Mesenchymal stem cell (in vitro differentiated cells and primary cell): Measurements from ENCODE around the gene CALCR.

ENCODE experiments used
- DNase-seq: peaks from one replicate; pipeline ENCODE4 v3.0.0-alpha.2; 2013
- H2AFZ ChIP-seq: one replicate; pipeline ENCODE4 v1.6.1; 2013; ENCODE audit warnings: low read depth, mild to moderate bottlenecking, control low read depth, inconsistent platforms, low read length, moderate library complexity
- H2AK5ac ChIP-seq: 2 replicates; pipeline ENCODE4 v1.6.1; 2013; ENCODE audit warnings: low read length, moderate library complexity, mild to moderate bottlenecking, inconsistent platforms; ENCODE audit not compliant: severe bottlenecking
- H2BK120ac ChIP-seq: one replicate; pipeline ENCODE4 v1.6.1; 2013; ENCODE audit warnings: low read depth, mild to moderate bottlenecking, inconsistent platforms, low read length, moderate library complexity
- H2BK12ac ChIP-seq, 2 experiments: one replicate each; pipeline ENCODE4 v1.6.1; 2013; ENCODE audit warnings: inconsistent platforms in 2 of 2, low read length in 2 of 2, mild to moderate bottlenecking in 2 of 2, moderate library complexity in 2 of 2, control low read depth in 1 of 2
- H2BK15ac ChIP-seq: one replicate; pipeline ENCODE4 v1.6.1; 2013; ENCODE audit warnings: mild to moderate bottlenecking, low read depth, inconsistent platforms; ENCODE audit not compliant: poor library complexity, severe bottlenecking
- H2BK5ac ChIP-seq: 2 replicates; pipeline ENCODE4 v1.6.1; 2013; ENCODE audit warnings: low read depth, mild to moderate bottlenecking, low read length, control low read depth, inconsistent platforms; ENCODE audit not compliant: poor library complexity, severe bottlenecking
- H3K14ac ChIP-seq, 2 experiments: one replicate each; pipeline ENCODE4 v1.6.1; 2013; ENCODE audit warnings: inconsistent platforms in 2 of 2, low read length in 2 of 2, control low read depth in 1 of 2, mild to moderate bottlenecking in 1 of 2, moderate library complexity in 1 of 2
- H3K18ac ChIP-seq, 2 experiments: one replicate each; pipeline ENCODE4 v1.6.1; 2013; ENCODE audit warnings: inconsistent platforms in 2 of 2, low read length in 2 of 2, control low read depth in 1 of 2, low read depth in 1 of 2, mild to moderate bottlenecking in 1 of 2
- H3K23ac ChIP-seq, 2 experiments: one replicate each; pipeline ENCODE4 v1.6.1; 2013; ENCODE audit warnings: inconsistent platforms in 2 of 2, low read length in 2 of 2, mild to moderate bottlenecking in 2 of 2, moderate library complexity in 2 of 2, control low read depth in 1 of 2
- H3K27ac ChIP-seq: 2 replicates; pipeline ENCODE4 v1.5.1; 2013; ENCODE audit warnings: mild to moderate bottlenecking, moderate library complexity, low read length, control low read depth, inconsistent platforms; ENCODE audit not compliant: poor library complexity, severe bottlenecking
- H3K27me3 ChIP-seq, 2 experiments: 2 replicates each; pipeline versions ENCODE4 v1.6.1 to v1.7.0; 2013; ENCODE audit warnings: low read length in 2 of 2, mild to moderate bottlenecking in 2 of 2, moderate library complexity in 2 of 2, control low read depth in 1 of 2, inconsistent platforms in 1 of 2; ENCODE audit not compliant: control insufficient read depth in 1 of 2, insufficient read depth in 1 of 2
- H3K36me3 ChIP-seq, 2 experiments: 2 replicates each; pipeline versions ENCODE4 v1.6.1 to v1.7.0; 2013; ENCODE audit warnings: low read length in 2 of 2, control low read depth in 1 of 2, inconsistent platforms in 1 of 2, low read depth in 1 of 2, mild to moderate bottlenecking in 1 of 2; ENCODE audit not compliant: insufficient read depth in 2 of 2, control insufficient read depth in 1 of 2
- H3K4ac ChIP-seq, 2 experiments: one replicate each; pipeline ENCODE4 v1.6.1; 2013; ENCODE audit warnings: inconsistent platforms in 2 of 2, low read length in 2 of 2, mild to moderate bottlenecking in 2 of 2, moderate library complexity in 2 of 2, control low read depth in 1 of 2, low read depth in 1 of 2
- H3K4me1 ChIP-seq: 2 replicates; pipeline ENCODE4 v1.6.1; 2013; ENCODE audit warnings: low read depth, low read length, control low read depth; ENCODE audit not compliant: control insufficient read depth, insufficient read depth
- H3K4me2 ChIP-seq: 2 replicates; pipeline ENCODE4 v1.6.1; 2013; ENCODE audit warnings: low read length, mild to moderate bottlenecking, inconsistent platforms; ENCODE audit not compliant: poor library complexity, severe bottlenecking
- H3K4me3 ChIP-seq, 2 experiments: 2 replicates each; pipeline versions ENCODE4 v1.5.1 to v1.7.0; 2013; ENCODE audit warnings: low read length in 2 of 2, mild to moderate bottlenecking in 2 of 2, control low read depth in 1 of 2, low read depth in 1 of 2; ENCODE audit not compliant: insufficient read depth in 1 of 2
- H3K79me1 ChIP-seq: replicated peaks from 2 replicates; pipeline ENCODE4 v1.6.1; 2013; ENCODE audit warnings: mild to moderate bottlenecking, control low read depth, low read length, inconsistent platforms; ENCODE audit not compliant: poor library complexity, severe bottlenecking
- H3K9ac ChIP-seq: 2 replicates; pipeline ENCODE4 v1.7.0; 2013; ENCODE audit warnings: mild to moderate bottlenecking, low read length, moderate library complexity
- H3K9me3 ChIP-seq: 2 replicates; pipeline ENCODE4 v1.7.0; 2013; ENCODE audit warnings: mild to moderate bottlenecking, low read length; ENCODE audit not compliant: control insufficient read depth
- H4K8ac ChIP-seq: one replicate; pipeline ENCODE4 v1.6.1; 2013; ENCODE audit warnings: inconsistent platforms, mild to moderate bottlenecking, low read length, moderate library complexity
- H4K91ac ChIP-seq: one replicate; pipeline ENCODE4 v1.6.1; 2013; ENCODE audit warnings: mild to moderate bottlenecking, low read length, inconsistent platforms
- WGBS: methylation state at CpG from one replicate; pipeline ENCODE4 v1.1.7; 2013; ENCODE audit warnings: mixed read lengths; 5-methylcytosine and 5-hydroxymethylcytosine counted together

CALCR gene

DNA sequence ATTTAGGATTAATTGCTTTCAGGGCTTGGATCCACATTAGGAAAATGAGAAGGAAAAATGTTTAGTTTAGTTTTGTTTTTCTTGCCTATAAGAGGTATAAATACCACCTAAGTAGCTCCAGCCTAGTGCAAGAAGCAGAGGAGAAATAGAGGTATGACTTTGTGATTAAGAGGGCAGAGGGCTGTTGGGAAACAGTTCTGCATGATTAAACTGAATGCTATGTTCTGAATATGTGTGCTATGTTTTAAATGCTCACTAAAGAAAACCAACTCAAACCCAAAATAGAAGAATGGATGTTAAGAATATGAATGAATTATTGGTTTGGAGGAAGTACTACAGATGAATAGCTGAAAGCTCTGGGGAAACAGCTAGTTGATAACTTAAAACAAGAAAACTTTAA lies 7.6 kb downstream of the CALCR start:
- Histone ChIP-seq H4K91ac (no peak overlapping the region), H3K27me3 (peaks cover 0 to 27% of the 10 kb centered on the region in 2 experiments), H3K9me3 (no peaks in the 10 kb centered on the region), H3K23ac (no peak overlapping the region), H2BK12ac (no peak overlapping the region), H2AFZ (no peak overlapping the region), H2BK120ac (no peak overlapping the region), H3K18ac (no peak overlapping the region), H2AK5ac (no peak overlapping the region), H3K14ac (no peak overlapping the region), H3K9ac (no peak overlapping the region), H3K4ac (no peak overlapping the region), H4K8ac (no peak overlapping the region), H3K36me3 (no peaks in the 10 kb centered on the region), H3K79me1 (no peaks in the 10 kb centered on the region), H2BK15ac (no peak overlapping the region), H2BK5ac (no peak overlapping the region), H3K4me3 (no peak overlapping the region), H3K27ac (no peak overlapping the region), H3K4me1 (no peaks in the 10 kb centered on the region), H3K4me2 (no peak overlapping the region)
- no peak for DNase-seq

DNA sequence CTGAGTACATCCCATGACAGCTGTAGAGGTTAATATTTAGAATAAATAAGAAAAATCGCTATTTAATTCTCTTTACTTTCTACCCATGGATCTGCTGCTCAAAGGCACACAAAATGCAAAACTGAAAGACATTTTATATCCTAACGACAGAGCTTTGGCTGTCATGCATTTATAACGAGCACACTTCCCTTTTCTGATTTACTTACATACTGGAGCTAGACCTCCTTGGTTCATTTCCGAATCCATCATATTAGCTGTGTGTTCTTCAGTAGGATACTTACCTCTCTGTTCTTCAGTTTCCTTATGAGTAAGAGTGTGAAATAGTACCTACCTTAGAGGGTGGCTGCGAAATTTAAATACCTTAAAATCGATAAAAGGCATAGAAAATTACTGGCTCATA lies 10.9 kb downstream of the CALCR start:
- H3K23ac ChIP-seq = no peak overlapping the region
- 70% methylated on average over 3 of the region's 6 CpGs for WGBS
- no peak overlapping the region for H3K4me2 ChIP-seq
- H3K4me3 ChIP-seq = no peak overlapping the region
- H3K36me3 ChIP-seq = no peaks in the 10 kb centered on the region
- H3K14ac ChIP-seq = no peak overlapping the region
- no peak overlapping the region for H2AFZ ChIP-seq
- H2AK5ac ChIP-seq = no peak overlapping the region
- no peak overlapping the region for H2BK12ac ChIP-seq
- no peak overlapping the region for H3K18ac ChIP-seq
- H3K27ac ChIP-seq = no peak overlapping the region
- no peak overlapping the region for H4K8ac ChIP-seq
- DNase-seq = no peak
- no peak overlapping the region for H2BK15ac ChIP-seq
- no peak overlapping the region for H2BK120ac ChIP-seq
- H3K9ac ChIP-seq = no peak overlapping the region
- H4K91ac ChIP-seq = no peak overlapping the region
- no peaks in the 10 kb centered on the region for H3K79me1 ChIP-seq
- H3K27me3 ChIP-seq = peaks cover 0 to 3% of the 10 kb centered on the region in 2 experiments
- H2BK5ac ChIP-seq = no peak overlapping the region
- H3K9me3 ChIP-seq = no peaks in the 10 kb centered on the region
- H3K4me1 ChIP-seq = no peaks in the 10 kb centered on the region
- H3K4ac ChIP-seq = no peak overlapping the region

DNA sequence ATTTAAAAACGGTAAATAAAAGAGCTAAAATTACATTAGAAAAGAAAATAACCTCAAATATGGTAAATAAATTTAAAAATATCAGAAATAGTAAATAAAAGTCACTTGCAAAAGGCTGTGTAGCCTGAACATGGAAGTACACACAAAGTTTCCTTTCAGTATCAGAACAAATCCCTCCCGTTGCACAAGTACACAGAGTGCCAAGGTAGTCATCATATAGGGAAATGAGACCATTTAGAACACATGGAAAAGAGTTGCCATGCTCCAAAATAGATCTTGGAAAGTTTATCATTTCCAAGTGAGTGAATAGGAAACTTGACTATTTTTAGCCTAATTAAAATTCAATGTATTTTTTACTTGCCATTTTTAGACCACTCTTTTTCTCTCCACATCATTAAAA lies 11.6 kb downstream of the CALCR start:
- Histone ChIP-seq H3K23ac (no peak overlapping the region), H3K4ac (no peak overlapping the region)
- no CpG with 5 or more reads among the region's 2 CpGs for WGBS

DNA sequence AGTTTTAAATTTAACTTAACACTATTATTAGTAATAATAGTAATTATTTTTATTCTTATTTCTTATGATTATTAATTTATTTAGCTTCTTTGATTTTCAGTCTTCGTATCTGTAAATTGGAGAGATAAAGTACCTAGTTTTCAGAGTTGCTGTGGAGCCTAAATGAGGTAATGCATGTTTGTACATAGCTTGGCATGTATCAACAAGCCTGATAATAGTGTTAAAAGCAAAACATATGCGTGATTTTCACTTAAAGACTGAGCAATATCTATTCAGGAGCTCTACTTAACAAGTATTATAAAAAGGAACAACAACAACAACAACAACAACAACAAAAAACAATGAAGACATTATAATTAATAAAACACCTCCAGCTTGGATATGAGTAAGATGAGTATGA lies 12.4 kb downstream of the CALCR start:
- H3K9me3 ChIP-seq = no peaks in the 10 kb centered on the region
- no peak for DNase-seq
- H3K79me1 ChIP-seq = no peaks in the 10 kb centered on the region
- H3K27me3 ChIP-seq = no peaks in the 10 kb centered on the region
- H3K14ac ChIP-seq = no peak overlapping the region
- H2AK5ac ChIP-seq = no peak overlapping the region
- H3K9ac ChIP-seq = no peak overlapping the region
- no peak overlapping the region for H3K18ac ChIP-seq
- H3K4me3 ChIP-seq = no peak overlapping the region
- no peak overlapping the region for H2BK120ac ChIP-seq
- H2BK5ac ChIP-seq = no peak overlapping the region
- H2BK15ac ChIP-seq = no peak overlapping the region
- H3K36me3 ChIP-seq = no peaks in the 10 kb centered on the region
- WGBS = 33% methylated on average over 1 of the region's 2 CpGs
- no peak overlapping the region for H4K91ac ChIP-seq
- no peak overlapping the region for H3K4me2 ChIP-seq
- no peak overlapping the region for H3K23ac ChIP-seq
- H3K4me1 ChIP-seq = no peaks in the 10 kb centered on the region
- no peak overlapping the region for H3K4ac ChIP-seq
- no peak overlapping the region for H2AFZ ChIP-seq
- no peak overlapping the region for H3K27ac ChIP-seq
- no peak overlapping the region for H4K8ac ChIP-seq
- no peak overlapping the region for H2BK12ac ChIP-seq

More for the DNA sequence above, 11.6 kb downstream of the CALCR start:
- Histone ChIP-seq H2BK15ac (no peak overlapping the region), H3K9ac (no peak overlapping the region), H3K4me2 (no peak overlapping the region), H4K91ac (no peak overlapping the region), H2AFZ (no peak overlapping the region), H3K36me3 (no peaks in the 10 kb centered on the region), H2BK120ac (no peak overlapping the region), H2BK5ac (no peak overlapping the region), H2BK12ac (no peak overlapping the region), H3K27ac (no peak overlapping the region), H3K9me3 (no peaks in the 10 kb centered on the region), H3K27me3 (no peaks in the 10 kb centered on the region), H3K79me1 (no peaks in the 10 kb centered on the region), H2AK5ac (no peak overlapping the region), H3K18ac (no peak overlapping the region), H3K14ac (no peak overlapping the region), H4K8ac (no peak overlapping the region), H3K4me1 (no peaks in the 10 kb centered on the region), H3K4me3 (no peak overlapping the region)
- no peak for DNase-seq
